Endothelial cell of umbilical vein (primary cell): ENCODE data around the gene TPO. TPM values are rescaled to one million over a fixed set of nuclear protein-coding genes. Genes with fewer than 3 reads are reported as not detected.
"Not testable (repeated sequence)": the region's sequence is repeated elsewhere in the genome, so short reads cannot be mapped to it uniquely, and the experiment has no call there.

Experiments used
- BruUV-seq: library from RNA; stranded (reverse); fragments of 400-500 nt; replicated peaks from 2 replicates; lab custom pipeline; 2021; lab: Mats Ljungman, UMichigan
- CTCF ChIA-PET: fragments of 300-600, 350-600 bp; sonication (Branson Sonifier 250); formaldehyde crosslinking; loops from one replicate; lab custom pipeline; 2021; ENCODE audit warnings: antibody characterized with exemption, inconsistent platforms; lab: Charles Lee
- POLR2A ChIA-PET: fragments of 300-600, 350-600 bp; sonication (Branson Sonifier 250); formaldehyde crosslinking; loops from one replicate; lab custom pipeline; 2021; ENCODE audit warnings: antibody characterized with exemption, inconsistent platforms; lab: Charles Lee
- DNase-seq: peaks from one replicate; pipeline ENCODE4 v3.0.0-alpha.2; 2011; ENCODE audit warnings: low read depth, low spot score
- FAIRE-seq: peaks from 2 replicates; lab custom pipeline; 2011; peaks lifted over from hg19 to GRCh38; lab: Jason Lieb, UNC
- H2AFZ ChIP-seq: 2 replicates; pipeline ENCODE4 v1.6.0; 2012; ENCODE audit warnings: low read depth, low read length, control low read depth, inconsistent platforms
- H3K27ac ChIP-seq: 2 replicates; pipeline ENCODE4 v1.5.1; 2011; ENCODE audit warnings: low read depth, mild to moderate bottlenecking, control low read depth, low read length, moderate library complexity; ENCODE audit not compliant: insufficient read depth
- H3K27me3 ChIP-seq, 2 experiments: 2 replicates each; pipeline versions ENCODE4 v1.6.0 to v1.6.1; 2011; ENCODE audit warnings: low read length in 2 of 2, mixed read lengths in 1 of 2; ENCODE audit not compliant: control insufficient read depth in 2 of 2, insufficient read depth in 2 of 2
- H3K36me3 ChIP-seq, 2 experiments: 2 replicates in 1 of 2; 3 replicates in 1 of 2; pipeline ENCODE4 v1.5.1; 2011; ENCODE audit warnings: low read length in 2 of 2, mild to moderate bottlenecking in 1 of 2, moderate library complexity in 1 of 2; ENCODE audit not compliant: control insufficient read depth in 2 of 2, insufficient read depth in 2 of 2; ENCODE audit errors: extremely low read depth in 1 of 2
- H3K4me1 ChIP-seq: 3 replicates; pipeline ENCODE4 v1.5.1; 2011; ENCODE audit warnings: mild to moderate bottlenecking, low read length; ENCODE audit not compliant: control insufficient read depth, insufficient read depth; ENCODE audit errors: extremely low read depth
- H3K4me2 ChIP-seq: 2 replicates; pipeline ENCODE4 v1.6.1; 2011; ENCODE audit warnings: low read length, control low read depth, mixed read lengths; ENCODE audit not compliant: insufficient read depth
- H3K4me3 ChIP-seq, 3 experiments: fragments of 200-600 bp in 1 of 3; sonication (generic), shearing (Covaris generic) in 1 of 3; replicated peaks in 1 of 3; 2 replicates each; pipeline ENCODE4 v1.5.1; 2011 to 2016; ENCODE audit warnings: control low read depth in 3 of 3, low read length in 3 of 3, mild to moderate bottlenecking in 2 of 3, inconsistent platforms in 1 of 3, low read depth in 1 of 3, moderate library complexity in 1 of 3; ENCODE audit not compliant: insufficient read depth in 1 of 3
- H3K79me2 ChIP-seq: 2 replicates; pipeline ENCODE4 v1.6.0; 2012; ENCODE audit warnings: low read length, inconsistent platforms; ENCODE audit not compliant: control insufficient read depth, insufficient read depth
- H3K9ac ChIP-seq: replicated peaks from 2 replicates; pipeline ENCODE3; 2011; ENCODE audit warnings: low read length, control low read depth; ENCODE audit not compliant: insufficient read depth; ENCODE audit errors: extremely low read depth
- H3K9me1 ChIP-seq: replicated peaks from 3 replicates; pipeline ENCODE4 v1.6.0; 2011; ENCODE audit warnings: mild to moderate bottlenecking, low read length; ENCODE audit not compliant: control insufficient read depth, insufficient read depth; ENCODE audit errors: extremely low read depth
- H3K9me3 ChIP-seq: replicated peaks from 2 replicates; pipeline ENCODE4 v1.5.1; 2012; ENCODE audit warnings: low read length, inconsistent platforms; ENCODE audit not compliant: control insufficient read depth, insufficient read depth
- H4K20me1 ChIP-seq: replicated peaks from 2 replicates; pipeline ENCODE3; 2011; ENCODE audit warnings: mild to moderate bottlenecking, low read length; ENCODE audit not compliant: control insufficient read depth, insufficient read depth; ENCODE audit errors: extremely low read depth
- dilution Hi-C: fragments of 300-500 bp; cut with MboI; formaldehyde crosslinking; loops from one replicate; pipeline ENCODE4 v1.15.0; 2019; ENCODE audit warnings: low sequenced_read_pairs; ENCODE audit not compliant: extremely low pct_ligation_motif_present
- intact Hi-C: fragments of 100-400 bp; cut with micrococcal nuclease; formaldehyde crosslinking; loops from one replicate; pipeline ENCODE4 v1.10.0; 2022
- polyA plus RNA-seq, 4 experiments: library from polyadenylated mRNA; depleted of rRNA in 3 of 4; stranded (reverse) in 3 of 4; unstranded in 1 of 4; fragments of >200 nt; gene quantifications; 2 replicates each; pipeline versions ENCODE4 v1.2.1 to v1.2.3, GENCODE V29; 2011 to 2012; ENCODE audit warnings: missing spikeins in 1 of 4
- total RNA-seq: library from RNA; stranded (reverse); gene quantifications from 2 replicates; pipeline ENCODE4 v1.2.3, GENCODE V29; 2021

TPO gene
- total and polyA plus RNA-seq, 2 donors (not counting 3 experiments of a cell fraction or from before 2014, with no cell fraction given), result not detected

DNA sequence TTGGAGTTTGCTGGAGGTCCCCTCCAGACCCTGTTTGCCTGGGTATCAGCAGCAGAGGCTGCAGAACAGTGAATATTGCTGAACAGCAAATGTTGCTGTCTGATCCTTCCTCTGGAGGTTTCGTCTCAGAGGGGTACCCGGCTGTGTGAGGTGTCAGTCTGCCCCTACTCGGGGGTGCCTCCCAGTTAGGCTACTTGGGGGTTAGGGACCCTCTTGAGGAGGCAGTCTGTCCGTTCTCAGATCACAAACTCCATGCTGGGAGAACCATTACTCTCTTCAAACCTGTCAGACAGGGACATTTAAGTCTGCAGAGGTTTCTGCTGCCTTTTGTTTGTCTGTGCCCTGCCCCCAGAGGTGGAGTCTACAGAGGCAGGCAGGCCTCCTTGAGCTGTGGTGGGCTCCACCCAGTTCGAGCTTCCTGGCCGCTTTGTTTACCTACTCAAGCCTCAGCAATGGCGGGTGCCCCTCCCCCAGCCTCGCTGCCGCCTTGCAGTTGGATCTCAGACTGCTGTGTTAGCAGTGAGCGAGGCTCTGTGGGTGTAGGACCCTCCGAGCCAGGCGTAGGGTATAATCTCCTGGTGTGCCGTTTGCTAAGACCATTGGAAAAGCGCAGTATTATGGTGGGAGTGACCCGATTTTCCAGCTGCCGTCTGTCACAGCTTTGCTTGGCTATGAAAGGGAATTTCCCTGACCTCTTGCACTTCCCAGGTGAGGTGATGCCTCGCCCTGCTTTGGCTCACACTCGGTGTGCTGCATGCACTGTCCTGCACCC is 25.1 kb upstream of the TPO start:
- H3K4me1 ChIP-seq, POLR2A ChIA-PET, H3K4me3 ChIP-seq, FAIRE-seq, CTCF ChIA-PET, BruUV-seq, H3K79me2 ChIP-seq, H3K9ac ChIP-seq, H3K27me3 ChIP-seq, H3K27ac ChIP-seq, dilution Hi-C loops, H3K4me2 ChIP-seq, H3K9me1 ChIP-seq, DNase-seq, H3K9me3 ChIP-seq, H3K36me3 ChIP-seq, H2AFZ ChIP-seq, H4K20me1 ChIP-seq, intact Hi-C loops: not testable (repeated sequence)

GRCh38 chr2:1390118-1390517 is 23.1 kb upstream of the TPO start:
- H3K4me2 ChIP-seq, POLR2A ChIA-PET, FAIRE-seq, CTCF ChIA-PET, H4K20me1 ChIP-seq, H3K9ac ChIP-seq, H3K27ac ChIP-seq, H3K9me1 ChIP-seq, dilution Hi-C loops, H3K4me1 ChIP-seq, BruUV-seq, H2AFZ ChIP-seq, DNase-seq, H3K36me3 ChIP-seq, H3K9me3 ChIP-seq, intact Hi-C loops, H3K27me3 ChIP-seq, H3K79me2 ChIP-seq, H3K4me3 ChIP-seq: not testable (repeated sequence)
